ENCODE data around the gene HSPBAP1. TPM values are rescaled to one million over a fixed set of nuclear protein-coding genes. Genes with fewer than 3 reads are reported as not detected.

HSPBAP1 gene
- total and polyA plus RNA-seq, 2 of the 13 experiments (the other 11 are each of a cell fraction or from before 2014, with no cell fraction given): 4.2 to 5.1 TPM

GRCh38 chr3:122800031-122800430, 6.4 kb upstream of the HSPBAP1 start:
- BruUV-seq (replicated peaks): no TSS peak
- no peak for FAIRE-seq

More at GRCh38 chr3:122800031-122800430, 6.4 kb upstream of the HSPBAP1 start:
- no peak for DNase-seq (ENCODE audit: low spot score)
- no peaks in the 10 kb centered on the region for H3K36me3 ChIP-seq (replicated peaks in 1 of 2; ENCODE audit: control insufficient read depth in 1 of 2, insufficient read depth in 2 of 2, low read length in 2 of 2)
- in situ Hi-C loops (cut with HindIII; ENCODE audit: extremely low pct_ligation_motif_present, low pct_unique_long_range_greater_than_20kb) (no loop called here), intact Hi-C loops (cut with micrococcal nuclease; ENCODE audit: unreplicated experiment) (no loop called here)
- H2AFZ ChIP-seq (ENCODE audit: low read length): no peak overlapping the region
- H3K4me1 ChIP-seq (ENCODE audit: insufficient read depth, low read length): peaks cover 32% of the 10 kb centered on the region
- H3K27ac ChIP-seq (ENCODE audit: extremely low read length, insufficient read depth, low read length): no peak overlapping the region
- no peaks in the 10 kb centered on the region for H4K20me1 ChIP-seq (ENCODE audit: insufficient read depth, low read length)
- H3K79me2 ChIP-seq (ENCODE audit: insufficient read depth, low read length): peaks cover 3% of the 10 kb centered on the region
- ChIA-PET POLR2A (interaction anchor here (1.0 kb wide), 1 partner anchor 227 kb away, joined by 3 read pairs; the partner anchor contains the start of gene SEMA5B), CTCF (ENCODE audit: low intra/inter-chr PET ratio, low total read pairs) (no interaction called here)
- WGBS (ENCODE audit: low lambda C conversion rate): 76% methylated on average over 1 of the region's 1 CpG
- no peak overlapping the region for H3K9ac ChIP-seq (ENCODE audit: insufficient read depth, low read depth, low read length)
- no peaks in the 10 kb centered on the region for H3K9me3 ChIP-seq (ENCODE audit: low read length)
- no peak overlapping the region for H3K4me2 ChIP-seq (ENCODE audit: low read depth, low read length)
- H3K4me3 ChIP-seq (replicated peaks in 1 of 3; ENCODE audit: insufficient read depth in 1 of 3, low read depth in 2 of 3, low read length in 3 of 3): no peak overlapping the region
- no peaks in the 10 kb centered on the region for H3K27me3 ChIP-seq (ENCODE audit: control insufficient read depth in 1 of 2, insufficient read depth in 2 of 2, low read length in 2 of 2)
- no peak for TF ChIP-seq TBX2 (CRISPR knock-in tag; IDR thresholded peaks at IDR 0.05; ENCODE audit: borderline replicate concordance)
- TF ChIP-seq TFDP1 (CRISPR knock-in tag; IDR thresholded peaks at IDR 0.05; ENCODE audit: borderline replicate concordance): no peak
- TF ChIP-seq ZNF567 (CRISPR knock-in tag; IDR thresholded peaks at IDR 0.05; ENCODE audit: borderline replicate concordance): no peak
- no peak for TF ChIP-seq DPF2 (CRISPR knock-in tag; IDR thresholded peaks at IDR 0.05; ENCODE audit: borderline replicate concordance, low read depth)
- TF ChIP-seq ZBTB34 (CRISPR knock-in tag; IDR thresholded peaks at IDR 0.05): no peak
- TF ChIP-seq CBX5 (CRISPR knock-in tag; IDR thresholded peaks at IDR 0.05; ENCODE audit: borderline replicate concordance): no peak
- TF ChIP-seq ZFP91 (CRISPR knock-in tag; IDR thresholded peaks at IDR 0.05; ENCODE audit: borderline replicate concordance): no peak
- no peak for TF ChIP-seq CREB3 (CRISPR knock-in tag; IDR thresholded peaks at IDR 0.05)
- no peak for TF ChIP-seq ZFY (CRISPR knock-in tag; IDR thresholded peaks at IDR 0.05)
- no peak for TF ChIP-seq NFIC (IDR thresholded peaks at IDR 0.05; ENCODE audit: low read length)
- no peak for TF ChIP-seq ZNF362 (CRISPR knock-in tag; IDR thresholded peaks at IDR 0.05; ENCODE audit: borderline replicate concordance)
- TF ChIP-seq SNAPC5 (CRISPR knock-in tag; IDR thresholded peaks at IDR 0.05; ENCODE audit: borderline replicate concordance): no peak
- TF ChIP-seq ZNF883 (CRISPR knock-in tag; IDR thresholded peaks at IDR 0.05; ENCODE audit: not compliant biosample characterization): no peak
- TF ChIP-seq MBD4 (IDR thresholded peaks at IDR 0.05; ENCODE audit: borderline replicate concordance, low read length): no peak
- ATAC-seq: no peak

Measured in HepG2 (cell line).